H1 (cell line): ENCODE measurements around the gene CLEC2A.

Experiments used
- CBX5 ChIP-seq: fragments of 300-800, 300-1000 bp; sonication (generic); IDR thresholded peaks from 2 replicates; pipeline ENCODE4 v1.7.1; 2016; ENCODE audit warnings: antibody characterized with exemption, low read length, low read depth
- CEBPB ChIP-seq: IDR thresholded peaks from 2 replicates; pipeline ENCODE4 v1.6.1; 2012; ENCODE audit warnings: low read depth, low read length
- CTCF ChIP-seq, 3 experiments: IDR thresholded peaks; 1 replicate in 2 of 3; 2 replicates in 1 of 3; pipeline versions ENCODE4 v1.5.1 to v1.6.1; 2011; ENCODE audit warnings: low read length in 3 of 3, mild to moderate bottlenecking in 3 of 3, inconsistent platforms in 2 of 3, low read depth in 1 of 3, moderate library complexity in 1 of 3; ENCODE audit not compliant: insufficient read depth in 1 of 3; ENCODE audit errors: control extremely low read depth in 1 of 3
- EZH2 ChIP-seq: fragments of 200-600 bp; sonication (generic); IDR thresholded peaks from 2 replicates; pipeline ENCODE4 v1.7.1; 2012; ENCODE audit warnings: low read depth, mild to moderate bottlenecking, moderate library complexity, low read length, inconsistent platforms; ENCODE audit not compliant: severe bottlenecking
- GABPA ChIP-seq: IDR thresholded peaks from 2 replicates; pipeline ENCODE4 v1.6.1; 2011; ENCODE audit warnings: mild to moderate bottlenecking, low read length, moderate library complexity, borderline replicate concordance; ENCODE audit not compliant: insufficient read depth
- MAX ChIP-seq: IDR thresholded peaks from 2 replicates; pipeline ENCODE4 v1.6.1; 2012; ENCODE audit warnings: inconsistent platforms
- PHF8 ChIP-seq: fragments of 200-600 bp; sonication (generic); conservative IDR thresholded peaks from 2 replicates; pipeline ENCODE4 v1.7.1; 2012; ENCODE audit warnings: low read depth, mild to moderate bottlenecking, inconsistent platforms, low read length, moderate library complexity
- POLR2A ChIP-seq, 2 experiments: IDR thresholded peaks; 1 replicate in 1 of 2; 2 replicates in 1 of 2; pipeline ENCODE4 v1.6.1; 2011; ENCODE audit warnings: low read depth in 2 of 2, low read length in 2 of 2, mild to moderate bottlenecking in 2 of 2; ENCODE audit errors: control extremely low read depth in 1 of 2
- POLR2AphosphoS5 ChIP-seq: IDR thresholded peaks from 2 replicates; pipeline ENCODE4 v1.6.1; 2011; ENCODE audit warnings: low read depth, low read length
- RAD21 ChIP-seq, 2 experiments: IDR thresholded peaks in 1 of 2; conservative IDR thresholded peaks in 1 of 2; 2 replicates each; pipeline ENCODE4 v1.6.1; 2011; ENCODE audit warnings: low read depth in 2 of 2, low read length in 2 of 2, improper control_type of control experiment in 1 of 2, inconsistent platforms in 1 of 2, mild to moderate bottlenecking in 1 of 2, moderate library complexity in 1 of 2
- SAP30 ChIP-seq: fragments of 300-600 bp; sonication (generic); IDR thresholded peaks from 2 replicates; pipeline ENCODE4 v1.7.1; 2012; ENCODE audit warnings: low read length, moderate library complexity, mild to moderate bottlenecking, inconsistent platforms; ENCODE audit not compliant: insufficient read depth, insufficient replicate concordance
- SIRT6 ChIP-seq: IDR thresholded peaks from one replicate; pipeline ENCODE4 v1.7.1; 2012; ENCODE audit warnings: low read length, inconsistent platforms
- SP1 ChIP-seq: IDR thresholded peaks from 2 replicates; pipeline ENCODE4 v1.6.1; 2011; ENCODE audit warnings: low read depth, low read length
- ZNF274 ChIP-seq: IDR thresholded peaks from 2 replicates; pipeline ENCODE4 v1.7.0; 2012; ENCODE audit warnings: low read length, borderline replicate concordance; ENCODE audit errors: extremely low read depth

GRCh38 chr12:9919443-9919842 is 12.7 kb downstream of the CLEC2A start:
- TF ChIP-seq CEBPB (no peak), CTCF (IDR thresholded peaks at IDR 0.05; ENCODE audit: control extremely low read depth in 1 of 3, insufficient read depth in 1 of 3, low read depth in 1 of 3, low read length in 3 of 3) (no peak), POLR2A (IDR thresholded peaks at IDR 0.05; ENCODE audit: control extremely low read depth in 1 of 2, low read depth in 2 of 2, low read length in 2 of 2) (no peak), SIRT6 (no peak), ZNF274 (no peak), GABPA (no peak), PHF8 (no peak), CBX5 (no peak), SAP30 (no peak), RAD21 (IDR thresholded peaks at IDR 0.05 in 1 of 2, conservative IDR thresholded peaks at IDR 0.05 in 1 of 2; ENCODE audit: low read depth in 2 of 2, low read length in 2 of 2) (no peak), SP1 (no peak), POLR2AphosphoS5 (no peak), MAX (no peak), EZH2 (no peak)
